Caco-2 (cell line): ENCODE results near the gene LRWD1. TPM values are rescaled to one million over a fixed set of nuclear protein-coding genes. Genes with fewer than 3 reads are reported as not detected.
A peak's percentile ranks its signal among the peaks of the same experiment; 100 is the strongest.

Source experiments
- BruUV-seq: library from RNA; stranded (reverse); fragments of 400-500 nt; replicated peaks from 2 replicates; lab custom pipeline; 2021; lab: Mats Ljungman, UMichigan
- CTCF ChIA-PET: fragments of 300-600 bp; sonication (Branson Sonifier 250); formaldehyde crosslinking; loops from one replicate; lab custom pipeline; 2022; ENCODE audit warnings: antibody characterized with exemption; lab: Charles Lee
- POLR2A ChIA-PET: fragments of 300-600 bp; sonication (Branson Sonifier 250); formaldehyde crosslinking; loops from one replicate; lab custom pipeline; 2022; ENCODE audit warnings: antibody characterized with exemption; lab: Charles Lee
- DNase-seq, 2 experiments: peaks; one replicate each; pipeline versions ENCODE4 v3.0.0 to v3.0.0-alpha.2; 2020 to 2022
- H3K27me3 ChIP-seq: replicated peaks from 2 replicates; pipeline ENCODE4 v1.6.0; 2011; ENCODE audit warnings: low read length; ENCODE audit not compliant: control insufficient read depth, insufficient read depth
- H3K36me3 ChIP-seq: 2 replicates; pipeline ENCODE4 v1.5.1; 2011; ENCODE audit warnings: low read length; ENCODE audit not compliant: control insufficient read depth, insufficient read depth
- H3K4me1 ChIP-seq: fragments of 250-450 bp; sonication (Bioruptor Pico); 2 replicates; pipeline ENCODE4 v1.5.1; 2020; ENCODE audit warnings: mild to moderate bottlenecking
- H3K4me3 ChIP-seq: 2 replicates; pipeline ENCODE4 v1.5.1; 2011; ENCODE audit warnings: low read depth, mild to moderate bottlenecking, control low read depth, low read length
- H3K9me3 ChIP-seq: fragments of 250-450 bp; sonication (Bioruptor Pico); 2 replicates; pipeline ENCODE4 v1.5.1; 2020; ENCODE audit warnings: mild to moderate bottlenecking, moderate library complexity
- H3K27ac Mint-ChIP-seq: one replicate; pipeline ENCODE4 v1.8.0; 2022; ENCODE audit warnings: mixed read lengths; ENCODE audit not compliant: unreplicated experiment
- H3K27me3 Mint-ChIP-seq: one replicate; pipeline ENCODE4 v1.8.0; 2022; ENCODE audit warnings: mixed read lengths; ENCODE audit not compliant: insufficient read depth, unreplicated experiment
- H3K36me3 Mint-ChIP-seq: one replicate; pipeline ENCODE4 v1.8.0; 2022; ENCODE audit warnings: mild to moderate bottlenecking, mixed read lengths; ENCODE audit not compliant: insufficient read depth, unreplicated experiment
- H3K4me1 Mint-ChIP-seq: one replicate; pipeline ENCODE4 v1.8.0; 2022; ENCODE audit warnings: low read depth, mixed read lengths; ENCODE audit not compliant: unreplicated experiment
- H3K4me3 Mint-ChIP-seq: one replicate; pipeline ENCODE4 v1.8.0; 2022; ENCODE audit warnings: mild to moderate bottlenecking, moderate library complexity, mixed read lengths; ENCODE audit not compliant: unreplicated experiment
- H3K9me3 Mint-ChIP-seq: one replicate; pipeline ENCODE4 v1.8.0; 2022; ENCODE audit warnings: mixed read lengths; ENCODE audit not compliant: unreplicated experiment
- intact Hi-C: fragments of 100-400 bp; cut with micrococcal nuclease; formaldehyde crosslinking; loops from one replicate; pipeline ENCODE4 v1.10.0; 2022; ENCODE audit not compliant: unreplicated experiment
- total RNA-seq: library from RNA; stranded (reverse); gene quantifications from 2 replicates; pipeline ENCODE4 v1.2.3, GENCODE V29; 2022
- TF ChIP-seq, protein P1 (sequence below), 2 experiments: fragments of 200-600 bp in 1 of 2; IDR thresholded peaks; 1 replicate in 1 of 2; 2 replicates in 1 of 2; pipeline versions ENCODE4 v1.5.1 to v1.8.0; 2011 to 2022; ENCODE audit warnings: antibody characterized with exemption in 1 of 2, control low read depth in 1 of 2, inconsistent platforms in 1 of 2, low read depth in 1 of 2, low read length in 1 of 2, mild to moderate bottlenecking in 1 of 2, moderate library complexity in 1 of 2; ENCODE audit not compliant: insufficient read depth in 1 of 2, severe bottlenecking in 1 of 2, unreplicated experiment in 1 of 2

LRWD1 gene
- total RNA-seq, 1 experiment from 2014 or later: 23.6 TPM

DNA sequence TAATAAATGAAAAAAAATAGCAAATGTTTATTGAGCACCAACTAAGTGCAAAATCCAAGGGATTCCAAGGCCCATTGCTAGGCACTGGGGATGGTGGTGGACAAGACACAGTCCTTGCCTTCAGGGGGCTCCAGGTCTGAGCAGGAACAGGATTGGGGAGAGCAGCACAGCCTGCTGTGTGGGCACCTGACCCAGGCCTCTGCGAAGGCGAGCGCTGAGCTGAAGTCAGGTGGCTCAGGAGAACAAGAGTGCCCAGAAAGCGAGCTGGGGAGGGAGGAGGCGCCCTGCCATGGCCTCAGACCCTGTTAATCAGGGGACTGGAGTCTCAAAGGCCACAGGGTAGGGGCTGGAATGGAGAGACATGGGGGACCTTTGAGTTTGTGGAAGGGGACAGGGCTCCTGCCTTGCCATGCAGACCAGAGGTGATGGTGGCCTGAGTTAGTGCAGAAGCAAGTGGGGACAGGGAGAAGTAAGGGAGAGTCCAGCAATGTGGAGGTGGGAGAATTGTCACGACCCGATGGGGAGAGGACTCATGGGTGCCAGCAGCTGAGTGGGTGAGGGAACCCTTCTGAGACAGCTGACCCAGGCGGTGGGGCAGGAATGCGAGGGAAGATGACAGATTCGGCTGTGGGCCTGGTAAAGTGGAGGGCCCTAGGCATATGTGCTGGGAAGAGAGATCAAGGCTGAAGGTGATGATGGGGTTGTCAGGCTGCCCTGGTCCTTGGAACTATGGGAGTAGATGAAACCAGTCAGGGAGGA, 35.5 kb upstream of the LRWD1 start:
- Histone ChIP-seq H3K4me3 (no peak overlapping the region), H3K36me3 (no peaks in the 10 kb centered on the region; the same call in 1 of the 2 replicates), H3K27me3 (no peaks in the 10 kb centered on the region), H3K4me1 (peaks cover 18% of the 10 kb centered on the region), H3K9me3 (no peaks in the 10 kb centered on the region)
- TF ChIP-seq, protein P1, sequence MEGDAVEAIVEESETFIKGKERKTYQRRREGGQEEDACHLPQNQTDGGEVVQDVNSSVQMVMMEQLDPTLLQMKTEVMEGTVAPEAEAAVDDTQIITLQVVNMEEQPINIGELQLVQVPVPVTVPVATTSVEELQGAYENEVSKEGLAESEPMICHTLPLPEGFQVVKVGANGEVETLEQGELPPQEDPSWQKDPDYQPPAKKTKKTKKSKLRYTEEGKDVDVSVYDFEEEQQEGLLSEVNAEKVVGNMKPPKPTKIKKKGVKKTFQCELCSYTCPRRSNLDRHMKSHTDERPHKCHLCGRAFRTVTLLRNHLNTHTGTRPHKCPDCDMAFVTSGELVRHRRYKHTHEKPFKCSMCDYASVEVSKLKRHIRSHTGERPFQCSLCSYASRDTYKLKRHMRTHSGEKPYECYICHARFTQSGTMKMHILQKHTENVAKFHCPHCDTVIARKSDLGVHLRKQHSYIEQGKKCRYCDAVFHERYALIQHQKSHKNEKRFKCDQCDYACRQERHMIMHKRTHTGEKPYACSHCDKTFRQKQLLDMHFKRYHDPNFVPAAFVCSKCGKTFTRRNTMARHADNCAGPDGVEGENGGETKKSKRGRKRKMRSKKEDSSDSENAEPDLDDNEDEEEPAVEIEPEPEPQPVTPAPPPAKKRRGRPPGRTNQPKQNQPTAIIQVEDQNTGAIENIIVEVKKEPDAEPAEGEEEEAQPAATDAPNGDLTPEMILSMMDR (IDR thresholded peaks at IDR 0.05; ENCODE audit: insufficient read depth in 1 of 2, low read depth in 1 of 2, low read length in 1 of 2, severe bottlenecking in 1 of 2, unreplicated experiment in 1 of 2): no peak
- Mint-ChIP-seq H3K4me1 (peaks cover 11% of the 10 kb centered on the region), H3K27me3 (no peaks in the 10 kb centered on the region), H3K4me3 (peak overlapping the region; percentile 28), H3K9me3 (no peaks in the 10 kb centered on the region), H3K36me3 (peaks cover 25% of the 10 kb centered on the region), H3K27ac (peak overlapping the region; percentile 8)
- POLR2A ChIA-PET: interaction anchor here (0.6 kb wide), 1 partner anchor 36 kb away, joined by 12 read pairs; no protein-coding TSS in a partner anchor
- intact Hi-C loops: no loop called here
- CTCF ChIA-PET: no interaction called here
- DNase-seq: no peak
- BruUV-seq: no TSS peak

DNA sequence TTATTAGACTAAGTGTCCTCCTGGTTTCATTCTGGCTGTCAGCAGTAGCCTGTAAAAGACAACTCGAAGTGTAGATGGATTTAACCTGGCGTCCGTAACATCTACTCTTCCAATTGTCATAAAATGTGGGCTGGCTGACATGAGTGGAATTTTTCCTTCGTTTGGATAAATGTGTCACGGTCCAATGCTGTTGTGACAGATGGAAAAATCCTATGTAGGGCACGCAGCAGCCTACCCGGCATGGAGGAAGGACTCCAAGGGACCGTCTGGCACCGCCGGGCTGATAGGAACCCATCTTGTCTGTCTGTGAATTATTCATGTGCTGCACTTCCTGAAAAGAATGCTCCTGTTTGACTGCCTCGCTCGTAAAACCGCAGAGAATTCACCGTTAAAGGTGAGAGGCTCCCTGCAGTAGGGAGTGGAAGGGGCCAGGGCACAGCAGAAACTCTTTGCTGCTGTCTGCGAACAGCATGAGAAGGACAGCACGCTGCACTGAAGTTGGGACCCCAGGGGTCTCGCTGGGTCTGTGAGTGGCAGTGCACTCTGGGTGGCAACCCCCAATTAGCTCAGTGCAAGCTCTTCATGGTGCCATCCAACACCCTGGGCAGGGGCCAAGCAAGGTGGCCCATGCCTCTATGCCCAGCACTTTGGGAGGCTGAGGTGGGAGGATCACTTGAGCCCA, 33.0 kb upstream of the LRWD1 start:
- Mint-ChIP-seq H3K9me3 (no peaks in the 10 kb centered on the region), H3K27ac (peak overlapping the region; percentile 67), H3K4me3 (peak overlapping the region; percentile 78), H3K27me3 (no peaks in the 10 kb centered on the region), H3K36me3 (peaks cover 10% of the 10 kb centered on the region), H3K4me1 (peaks cover 16% of the 10 kb centered on the region)
- Histone ChIP-seq H3K27me3 (no peaks in the 10 kb centered on the region), H3K4me3 (no peak overlapping the region), H3K4me1 (peaks cover 22% of the 10 kb centered on the region), H3K36me3 (no peaks in the 10 kb centered on the region), H3K9me3 (no peaks in the 10 kb centered on the region)
- DNase-seq: peak in 1 of 2 experiments; percentile 52
- ChIA-PET CTCF (no interaction called here), POLR2A (no interaction called here)
- TF ChIP-seq, protein P1 (IDR thresholded peaks at IDR 0.05; ENCODE audit: insufficient read depth in 1 of 2, low read depth in 1 of 2, low read length in 1 of 2, severe bottlenecking in 1 of 2, unreplicated experiment in 1 of 2): no peak
- intact Hi-C loops: no loop called here
- BruUV-seq: no TSS peak

DNA sequence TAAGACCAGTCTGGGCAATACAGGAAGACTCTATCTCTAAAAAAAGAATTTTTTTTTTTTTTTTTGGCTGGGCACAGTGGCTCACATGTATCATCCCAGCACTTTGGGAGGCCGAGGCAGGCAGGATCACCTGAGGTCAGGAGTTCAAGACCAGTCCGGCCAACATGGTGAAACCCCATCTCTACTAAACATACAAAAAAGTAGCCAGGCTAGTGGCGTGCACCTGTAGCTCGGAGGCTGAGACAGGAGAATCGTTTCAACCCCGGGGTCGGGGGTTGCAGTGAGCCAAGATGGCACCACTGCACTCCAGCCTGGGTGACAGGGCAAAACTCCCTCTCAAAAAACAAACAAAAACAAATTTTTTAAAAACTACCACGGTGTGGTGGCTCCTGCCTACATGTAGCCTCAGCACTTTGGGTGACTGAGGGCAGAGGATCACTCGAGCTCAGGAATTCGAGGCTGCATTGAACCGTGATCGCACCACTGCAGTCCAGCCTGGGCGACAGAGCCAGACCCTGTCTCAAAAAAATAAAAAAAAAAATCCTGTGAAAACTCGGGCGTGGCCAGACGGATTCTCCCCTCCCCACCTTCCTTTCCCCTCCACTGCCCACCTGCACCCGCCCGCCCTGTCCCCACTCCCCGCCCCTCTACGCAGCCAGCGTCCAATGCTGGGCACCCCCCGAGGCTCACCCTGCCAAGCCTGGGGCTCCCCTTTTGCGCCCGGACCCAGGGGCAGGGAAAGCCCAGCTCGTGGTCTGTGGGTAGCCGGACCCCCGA, 32.2 kb upstream of the LRWD1 start:
- Mint-ChIP-seq H3K36me3 (peaks cover 5% of the 10 kb centered on the region), H3K4me3 (peak overlapping the region; percentile 78), H3K9me3 (no peaks in the 10 kb centered on the region), H3K27me3 (no peaks in the 10 kb centered on the region), H3K4me1 (peaks cover 16% of the 10 kb centered on the region), H3K27ac (no peak overlapping the region)
- H3K4me3 ChIP-seq: peak overlapping the region; percentile 93
- ChIA-PET POLR2A (no interaction called here), CTCF (interaction anchor here (1.5 kb wide), 1 partner anchor 20 kb away, joined by 6 read pairs; no protein-coding TSS in a partner anchor)
- peaks cover 22% of the 10 kb centered on the region for H3K4me1 ChIP-seq
- H3K36me3 ChIP-seq: no peaks in the 10 kb centered on the region
- H3K27me3 ChIP-seq: no peaks in the 10 kb centered on the region
- no peaks in the 10 kb centered on the region for H3K9me3 ChIP-seq
- intact Hi-C loops: no loop called here
- TF ChIP-seq, protein P1 (IDR thresholded peaks at IDR 0.05; ENCODE audit: insufficient read depth in 1 of 2, low read depth in 1 of 2, low read length in 1 of 2, severe bottlenecking in 1 of 2, unreplicated experiment in 1 of 2): no peak
- no TSS peak for BruUV-seq
- DNase-seq: no peak
